ENCODE data around the gene PAM16.

Gene PAM16

GRCh38 chr16:4293822-4294457 is 57.2 kb downstream of the PAM16 start:
- H3K4me1 ChIP-seq (ENCODE audit: control insufficient read depth, low read length) = no peaks in the 10 kb centered on the region
- H3K79me2 ChIP-seq (ENCODE audit: control insufficient read depth, low read length) = no peaks in the 10 kb centered on the region
- no peaks in the 10 kb centered on the region for H4K20me1 ChIP-seq (ENCODE audit: control insufficient read depth, insufficient read depth, low read depth, low read length)
- no peak overlapping the region for H3K27ac ChIP-seq (ENCODE audit: low read depth, low read length)
- no peaks in the 10 kb centered on the region for H3F3A ChIP-seq (ENCODE audit: control insufficient read depth, insufficient read depth)
- H3K4me2 ChIP-seq (ENCODE audit: low read length) = no peak overlapping the region
- H3K9me2 ChIP-seq (replicated peaks; ENCODE audit: control insufficient read depth, low read length) = no peaks in the 10 kb centered on the region
- H3K4me3 ChIP-seq (ENCODE audit: low read length) = no peak overlapping the region
- TF ChIP-seq EZH2phosphoT487 (IDR thresholded peaks at IDR 0.05; ENCODE audit: borderline replicate concordance, low read length) (no peak), CTCF (IDR thresholded peaks at IDR 0.05; ENCODE audit: low read depth, low read length, poor library complexity, severe bottlenecking) (no peak)
- H3K36me3 ChIP-seq (ENCODE audit: control insufficient read depth, low read length) = no peaks in the 10 kb centered on the region
- H3K27me3 ChIP-seq (ENCODE audit: control insufficient read depth, low read length) = no peaks in the 10 kb centered on the region
- no peaks in the 10 kb centered on the region for H3K9me3 ChIP-seq (ENCODE audit: control insufficient read depth, insufficient read depth, low read length)

DNA sequence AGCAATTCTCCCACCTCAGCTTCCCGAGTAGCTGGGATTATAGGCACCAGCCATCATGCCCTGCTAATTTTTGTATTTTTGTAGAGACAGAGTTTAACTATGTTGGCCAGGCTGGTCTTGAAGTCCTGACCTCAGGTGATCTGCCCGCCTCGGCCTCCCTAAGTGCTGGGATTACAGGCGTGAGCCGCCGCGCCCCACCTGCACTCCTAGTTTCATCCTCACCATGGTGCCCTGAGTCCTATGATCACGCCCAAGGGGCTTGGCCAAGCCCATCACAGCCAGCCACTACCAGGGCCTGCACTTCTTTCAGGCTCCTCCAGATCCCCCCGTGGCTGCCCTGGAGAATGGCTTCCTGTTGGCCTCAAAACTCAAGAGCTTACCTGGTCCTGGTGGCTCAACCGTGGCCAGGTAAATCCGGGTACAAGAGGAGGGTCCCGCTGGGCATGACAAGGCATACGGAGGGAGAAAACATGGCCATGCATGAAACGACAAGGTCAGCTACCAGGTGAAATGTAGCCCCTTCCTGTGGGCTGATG is 57.9 kb downstream of the PAM16 start:
- no peak overlapping the region for H3K27ac ChIP-seq (ENCODE audit: low read depth, low read length)

DNA sequence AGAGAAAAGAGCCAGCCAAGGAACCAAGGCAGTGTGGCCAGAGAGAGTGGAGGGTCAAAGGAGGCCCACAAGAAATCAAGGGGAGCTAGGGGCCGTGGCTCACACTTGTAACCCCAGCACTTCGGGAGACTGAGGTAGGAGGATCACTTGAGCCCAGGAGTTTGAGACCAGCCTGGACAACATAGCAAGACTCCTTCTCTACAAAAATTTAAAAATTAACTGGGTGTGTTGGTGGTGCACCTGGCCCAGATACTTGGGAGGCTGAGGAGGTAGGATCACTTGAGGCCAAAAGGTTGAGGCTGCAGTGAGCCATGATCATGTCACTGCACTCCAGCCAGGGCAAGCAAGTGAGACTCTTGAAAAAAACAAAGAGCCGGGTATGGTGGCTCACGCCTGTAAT is 59.4 kb downstream of the PAM16 start:
- TF ChIP-seq EZH2phosphoT487 (IDR thresholded peaks at IDR 0.05; ENCODE audit: borderline replicate concordance, low read length) (no peak), CTCF (IDR thresholded peaks at IDR 0.05; ENCODE audit: low read depth, low read length, poor library complexity, severe bottlenecking) (no peak)
- no peaks in the 10 kb centered on the region for H3K9me3 ChIP-seq (ENCODE audit: control insufficient read depth, insufficient read depth, low read length)
- no peaks in the 10 kb centered on the region for H4K20me1 ChIP-seq (ENCODE audit: control insufficient read depth, insufficient read depth, low read depth, low read length)
- no peaks in the 10 kb centered on the region for H3K9me2 ChIP-seq (replicated peaks; ENCODE audit: control insufficient read depth, low read length)
- no peaks in the 10 kb centered on the region for H3K36me3 ChIP-seq (ENCODE audit: control insufficient read depth, low read length)
- peaks cover 8% of the 10 kb centered on the region for H3K4me1 ChIP-seq (ENCODE audit: control insufficient read depth, low read length)
- no peak overlapping the region for H3K27ac ChIP-seq (ENCODE audit: low read depth, low read length)
- H3K79me2 ChIP-seq (ENCODE audit: control insufficient read depth, low read length) = no peaks in the 10 kb centered on the region
- no peak overlapping the region for H3K4me2 ChIP-seq (ENCODE audit: low read length)
- no peaks in the 10 kb centered on the region for H3F3A ChIP-seq (ENCODE audit: control insufficient read depth, insufficient read depth)
- H3K4me3 ChIP-seq (ENCODE audit: low read length) = no peak overlapping the region
- no peaks in the 10 kb centered on the region for H3K27me3 ChIP-seq (ENCODE audit: control insufficient read depth, low read length)

More for the DNA sequence above, 57.9 kb downstream of the PAM16 start:
- Histone ChIP-seq H3K27me3 (ENCODE audit: control insufficient read depth, low read length) (no peaks in the 10 kb centered on the region), H3K4me2 (ENCODE audit: low read length) (no peak overlapping the region), H3K4me1 (ENCODE audit: control insufficient read depth, low read length) (peaks cover 4% of the 10 kb centered on the region), H3K9me2 (replicated peaks; ENCODE audit: control insufficient read depth, low read length) (no peaks in the 10 kb centered on the region), H3K9me3 (ENCODE audit: control insufficient read depth, insufficient read depth, low read length) (no peaks in the 10 kb centered on the region), H3K4me3 (ENCODE audit: low read length) (no peak overlapping the region), H3K79me2 (ENCODE audit: control insufficient read depth, low read length) (no peaks in the 10 kb centered on the region), H3K36me3 (ENCODE audit: control insufficient read depth, low read length) (no peaks in the 10 kb centered on the region), H4K20me1 (ENCODE audit: control insufficient read depth, insufficient read depth, low read depth, low read length) (no peaks in the 10 kb centered on the region), H3F3A (ENCODE audit: control insufficient read depth, insufficient read depth) (no peaks in the 10 kb centered on the region)
- TF ChIP-seq CTCF (IDR thresholded peaks at IDR 0.05; ENCODE audit: low read depth, low read length, poor library complexity, severe bottlenecking) (no peak), EZH2phosphoT487 (IDR thresholded peaks at IDR 0.05; ENCODE audit: borderline replicate concordance, low read length) (no peak)
